AG10803 (cell line): ENCODE data around the gene H1-8.

Experiments used
- DNase-seq: peaks from one replicate; pipeline ENCODE4 v3.0.0; 2010; ENCODE audit warnings: low read depth
- H3K4me3 ChIP-seq: 2 replicates; pipeline ENCODE4 v1.5.1; 2011; ENCODE audit warnings: mild to moderate bottlenecking, low read length, control low read depth
- TF ChIP-seq, protein P1 (sequence below): conservative IDR thresholded peaks from 2 replicates; pipeline ENCODE4 v1.5.1; 2011; ENCODE audit warnings: mild to moderate bottlenecking, low read length, control low read depth, inconsistent platforms

The H1-8 gene

DNA sequence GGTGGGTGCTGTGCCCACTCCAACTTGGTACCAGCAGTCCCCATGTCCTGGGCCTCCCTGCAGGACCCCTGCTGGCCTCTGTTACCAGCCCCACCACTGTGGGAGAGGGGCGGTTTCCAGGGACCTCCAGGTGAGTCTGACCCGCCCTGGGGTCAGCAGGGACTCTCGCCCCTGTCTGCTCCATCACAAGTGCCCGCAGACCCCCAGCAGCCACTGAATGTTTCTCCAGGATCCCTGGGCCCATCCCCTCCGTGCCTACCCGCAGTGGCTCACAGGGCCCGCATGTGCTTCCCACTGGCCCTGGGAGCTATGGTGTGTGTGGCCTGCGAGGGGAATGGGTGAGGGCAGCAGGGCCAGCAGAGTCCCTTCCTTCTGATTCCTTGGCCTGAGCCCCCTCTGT lies 24.4 kb upstream of the H1-8 start:
- TF ChIP-seq, protein P1, sequence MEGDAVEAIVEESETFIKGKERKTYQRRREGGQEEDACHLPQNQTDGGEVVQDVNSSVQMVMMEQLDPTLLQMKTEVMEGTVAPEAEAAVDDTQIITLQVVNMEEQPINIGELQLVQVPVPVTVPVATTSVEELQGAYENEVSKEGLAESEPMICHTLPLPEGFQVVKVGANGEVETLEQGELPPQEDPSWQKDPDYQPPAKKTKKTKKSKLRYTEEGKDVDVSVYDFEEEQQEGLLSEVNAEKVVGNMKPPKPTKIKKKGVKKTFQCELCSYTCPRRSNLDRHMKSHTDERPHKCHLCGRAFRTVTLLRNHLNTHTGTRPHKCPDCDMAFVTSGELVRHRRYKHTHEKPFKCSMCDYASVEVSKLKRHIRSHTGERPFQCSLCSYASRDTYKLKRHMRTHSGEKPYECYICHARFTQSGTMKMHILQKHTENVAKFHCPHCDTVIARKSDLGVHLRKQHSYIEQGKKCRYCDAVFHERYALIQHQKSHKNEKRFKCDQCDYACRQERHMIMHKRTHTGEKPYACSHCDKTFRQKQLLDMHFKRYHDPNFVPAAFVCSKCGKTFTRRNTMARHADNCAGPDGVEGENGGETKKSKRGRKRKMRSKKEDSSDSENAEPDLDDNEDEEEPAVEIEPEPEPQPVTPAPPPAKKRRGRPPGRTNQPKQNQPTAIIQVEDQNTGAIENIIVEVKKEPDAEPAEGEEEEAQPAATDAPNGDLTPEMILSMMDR, result no peak
- no peak for DNase-seq

DNA sequence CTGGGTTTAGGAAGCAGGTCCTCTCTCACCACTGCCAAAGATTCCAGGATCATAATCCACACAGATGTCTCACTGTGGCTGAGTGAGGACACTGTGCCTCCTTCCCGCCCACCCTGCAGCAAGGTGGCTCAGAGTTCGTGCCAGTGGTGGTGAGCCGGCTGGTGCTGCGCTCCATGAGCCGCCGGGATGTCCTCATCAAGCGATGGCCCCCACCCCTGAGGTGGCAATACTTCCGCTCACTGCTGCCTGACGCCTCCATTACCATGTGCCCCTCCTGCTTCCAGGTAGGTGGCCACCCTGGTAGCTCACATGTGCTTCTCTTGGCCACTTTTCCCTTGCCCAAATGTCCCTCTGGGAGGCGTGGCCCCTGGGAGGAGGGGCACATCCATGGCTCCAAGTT lies 23.5 kb upstream of the H1-8 start:
- no peak for DNase-seq
- TF ChIP-seq, protein P1, result no peak
- no peak overlapping the region for H3K4me3 ChIP-seq

More for the DNA sequence above, 24.4 kb upstream of the H1-8 start:
- no peak overlapping the region for H3K4me3 ChIP-seq

- H3K4me3 ChIP-seq, result no peak overlapping the region
- no peak for DNase-seq
- TF ChIP-seq, protein P1, result no peak
Observed at GRCh38 chr3:129519896-129520715, 22.9 kb upstream of the H1-8 start.

DNA sequence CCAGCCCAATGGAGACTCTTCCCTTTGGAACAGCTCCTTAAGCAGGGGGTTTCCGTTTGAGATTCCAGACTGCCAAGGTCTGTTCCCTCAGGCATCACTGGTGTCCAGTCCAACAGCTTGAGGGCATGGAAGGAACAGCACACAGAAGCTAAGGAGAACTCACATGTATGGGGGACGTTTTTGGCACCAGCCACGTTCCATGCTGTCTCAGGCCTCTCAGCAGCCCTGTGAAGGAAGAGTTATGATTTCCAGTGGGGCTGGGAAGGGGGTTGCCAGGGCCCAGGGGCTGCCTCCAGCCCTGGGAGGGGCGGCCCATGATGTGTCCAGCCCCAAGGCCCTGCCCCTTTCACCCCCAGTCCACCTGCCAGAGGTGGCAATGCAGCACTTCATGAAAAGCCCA lies 22.0 kb upstream of the H1-8 start:
- H3K4me3 ChIP-seq, result no peak overlapping the region
- TF ChIP-seq, protein P1, result no peak
- no peak for DNase-seq

DNA sequence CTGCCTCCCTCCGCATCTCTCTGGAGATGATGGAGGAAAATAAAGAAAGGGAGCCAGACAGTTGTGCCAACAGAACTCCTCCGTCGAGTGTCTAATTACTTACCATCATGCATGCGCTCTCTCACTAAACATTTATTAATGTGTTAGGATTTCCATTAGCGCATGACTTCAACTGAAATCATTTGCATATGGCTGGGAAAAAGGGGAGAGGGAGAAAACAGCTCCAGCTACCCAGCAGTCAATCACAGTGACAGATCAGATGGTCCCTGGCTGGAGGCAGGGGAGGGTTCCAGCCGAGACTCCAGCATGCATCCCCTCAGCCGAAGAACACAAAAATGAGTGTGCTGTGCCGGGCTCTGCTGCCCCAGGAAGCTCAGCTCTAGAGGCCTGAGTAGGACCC lies 21.4 kb upstream of the H1-8 start:
- H3K4me3 ChIP-seq, result no peak overlapping the region
- DNase-seq, result no peak
- TF ChIP-seq, protein P1, result no peak

GRCh38 chr3:129522953-129523352 lies 20.0 kb upstream of the H1-8 start:
- H3K4me3 ChIP-seq, result no peak overlapping the region
- TF ChIP-seq, protein P1, result no peak
- DNase-seq, result no peak

- H3K4me3 ChIP-seq, result no peak overlapping the region
- no peak for DNase-seq
- TF ChIP-seq, protein P1, result no peak
Observed at GRCh38 chr3:129524081-129524480, 18.9 kb upstream of the H1-8 start.
